Kidney capillary endothelial cell (primary cell): ENCODE data around the gene CCNG2.
"Not testable (repeated sequence)": the region's sequence is repeated elsewhere in the genome, so short reads cannot be mapped to it uniquely, and the experiment has no call there.

Experiments used
- DNase-seq: peaks from one replicate; pipeline ENCODE4 v3.0.0-alpha.2; 2018; ENCODE audit warnings: low spot score

CCNG2 gene

GRCh38 chr4:77156912-77157858 lies at the start of gene CCNG2:
TSS of gene CCNG2 (plus strand) at chr4:77157207. CDS start at chr4:77158533, 1,326 bp downstream.
- peak; percentile 75 for DNase-seq

GRCh38 chr4:77110730-77111129 lies 46.3 kb upstream of the CCNG2 start:
- no peak for DNase-seq

GRCh38 chr4:77113069-77113468 lies 43.9 kb upstream of the CCNG2 start:
- DNase-seq, result no peak

- DNase-seq, result no peak
Measured at GRCh38 chr4:77117721-77118120, 39.3 kb upstream of the CCNG2 start.

GRCh38 chr4:77120886-77121508 lies 36.0 kb upstream of the CCNG2 start:
- DNase-seq, result no peak

- no peak for DNase-seq
Measured at GRCh38 chr4:77121736-77122240, 35.2 kb upstream of the CCNG2 start.

GRCh38 chr4:77122656-77123055 lies 34.4 kb upstream of the CCNG2 start:
- DNase-seq, result no peak

GRCh38 chr4:77123411-77123810 lies 33.6 kb upstream of the CCNG2 start:
- DNase-seq, result no peak

- DNase-seq, result no peak
Measured at GRCh38 chr4:77124576-77124975, 32.4 kb upstream of the CCNG2 start.

- no peak for DNase-seq
Measured at GRCh38 chr4:77125961-77126360, 31.0 kb upstream of the CCNG2 start.

GRCh38 chr4:77126809-77127208 lies 30.2 kb upstream of the CCNG2 start:
- DNase-seq, result no peak

- no peak for DNase-seq
Measured at GRCh38 chr4:77127215-77127614, 29.8 kb upstream of the CCNG2 start.

- no peak for DNase-seq
Measured at GRCh38 chr4:77127837-77128621, 29.0 kb upstream of the CCNG2 start.

- DNase-seq, result no peak
Measured at GRCh38 chr4:77132652-77133312, 24.2 kb upstream of the CCNG2 start.

GRCh38 chr4:77137448-77137847 lies 19.6 kb upstream of the CCNG2 start:
- DNase-seq, result not testable (repeated sequence)

GRCh38 chr4:77141964-77142645 lies 14.9 kb upstream of the CCNG2 start:
- DNase-seq, result no peak

- DNase-seq, result no peak
Measured at GRCh38 chr4:77142646-77143028, 14.4 kb upstream of the CCNG2 start.

- DNase-seq, result no peak
Measured at GRCh38 chr4:77143091-77143490, 13.9 kb upstream of the CCNG2 start.

- no peak for DNase-seq
Measured at GRCh38 chr4:77145842-77146185, 11.2 kb upstream of the CCNG2 start.

- no peak for DNase-seq
Measured at GRCh38 chr4:77146186-77147078, 10.6 kb upstream of the CCNG2 start.
